ENCODE data around the gene TMEM14B. TPM values are rescaled to one million over a fixed set of nuclear protein-coding genes. Genes with fewer than 3 reads are reported as not detected.

Gene TMEM14B
- total and polyA plus RNA-seq, 4 donors: 50.3 to 111 (median 62.3) TPM

DNA sequence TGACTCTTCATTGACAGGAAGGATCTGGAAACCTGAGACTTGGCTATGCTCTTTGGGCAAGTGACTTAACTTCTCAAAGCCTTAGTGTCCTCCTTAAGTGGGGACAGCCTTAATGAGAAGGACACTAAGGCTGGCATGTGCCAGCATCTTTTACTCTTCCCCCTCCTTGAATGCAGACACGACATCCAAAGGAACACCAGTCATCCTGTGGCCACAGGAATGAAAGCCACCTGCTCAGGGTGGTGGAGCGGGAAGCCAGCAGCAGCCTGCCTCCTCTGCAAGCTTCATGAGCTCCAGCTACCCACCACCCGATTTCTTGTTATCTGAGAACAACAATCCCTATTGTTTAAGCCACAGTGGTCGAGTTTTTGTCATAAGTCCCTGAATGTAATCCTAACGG is 44.5 kb downstream of the TMEM14B start:
- H3K27me3 ChIP-seq (ENCODE audit: control insufficient read depth in 1 of 2, insufficient read depth in 2 of 2, low read length in 1 of 2): no peaks in the 10 kb centered on the region
- H3K9me3 ChIP-seq (ENCODE audit: control insufficient read depth, low read length): no peaks in the 10 kb centered on the region
- ATAC-seq (ENCODE audit: low FRiP score) (no peak), DNase-seq (no peak)
- no peaks in the 10 kb centered on the region for H3K4me1 ChIP-seq (ENCODE audit: control insufficient read depth in 1 of 2, insufficient read depth in 2 of 2, low read length in 2 of 2)
- intact Hi-C loops (cut with DNase I): loop anchor here in 1 of 2 donors (10.0 kb wide), 1 partner anchor 317 kb away; no protein-coding TSS in a partner anchor
- no peak overlapping the region for H3K4me3 ChIP-seq (ENCODE audit: low read length in 2 of 2)
- 89% methylated on average over 5 of the region's 5 CpGs for WGBS, 2 donors
- no peaks in the 10 kb centered on the region for H3K36me3 ChIP-seq (ENCODE audit: control insufficient read depth in 1 of 2, insufficient read depth in 2 of 2, low read length in 1 of 2)
- no peak overlapping the region for H3K27ac ChIP-seq (ENCODE audit: low read depth in 1 of 2, low read length in 2 of 2)

DNA sequence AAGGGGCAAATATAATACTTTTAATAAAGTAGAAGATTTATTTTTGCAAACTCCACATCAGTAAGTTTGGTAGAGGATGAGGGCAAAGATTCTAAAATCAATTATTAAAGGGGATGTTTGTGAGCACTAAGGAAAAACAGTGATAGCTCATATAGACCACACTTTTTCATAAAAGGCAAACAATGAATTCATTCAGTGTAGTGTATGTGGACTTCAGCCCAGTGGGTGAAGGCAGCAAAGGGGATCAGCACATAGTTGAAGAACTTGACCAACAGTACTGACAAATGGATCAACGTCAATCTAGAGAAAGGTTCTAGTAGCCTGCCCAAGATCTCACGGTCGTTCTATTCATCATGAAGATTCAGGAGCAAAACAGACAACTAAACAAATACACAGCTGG is 45.4 kb downstream of the TMEM14B start:
- DNase-seq (no peak), ATAC-seq (ENCODE audit: low FRiP score) (no peak)
- Histone ChIP-seq H3K4me3 (ENCODE audit: low read length in 2 of 2) (no peak overlapping the region), H3K4me1 (ENCODE audit: control insufficient read depth in 1 of 2, insufficient read depth in 2 of 2, low read length in 2 of 2) (no peaks in the 10 kb centered on the region), H3K27ac (ENCODE audit: low read depth in 1 of 2, low read length in 2 of 2) (no peak overlapping the region), H3K27me3 (ENCODE audit: control insufficient read depth in 1 of 2, insufficient read depth in 2 of 2, low read length in 1 of 2) (no peaks in the 10 kb centered on the region), H3K9me3 (ENCODE audit: control insufficient read depth, low read length) (no peaks in the 10 kb centered on the region), H3K36me3 (ENCODE audit: control insufficient read depth in 1 of 2, insufficient read depth in 2 of 2, low read length in 1 of 2) (no peaks in the 10 kb centered on the region)
- intact Hi-C loops (cut with DNase I): loop anchor here in 1 of 2 donors (10.0 kb wide), 1 partner anchor 318 kb away; no protein-coding TSS in a partner anchor
- WGBS, 2 donors: 88 to 90% methylated on average over 3 of the region's 3 CpGs

DNA sequence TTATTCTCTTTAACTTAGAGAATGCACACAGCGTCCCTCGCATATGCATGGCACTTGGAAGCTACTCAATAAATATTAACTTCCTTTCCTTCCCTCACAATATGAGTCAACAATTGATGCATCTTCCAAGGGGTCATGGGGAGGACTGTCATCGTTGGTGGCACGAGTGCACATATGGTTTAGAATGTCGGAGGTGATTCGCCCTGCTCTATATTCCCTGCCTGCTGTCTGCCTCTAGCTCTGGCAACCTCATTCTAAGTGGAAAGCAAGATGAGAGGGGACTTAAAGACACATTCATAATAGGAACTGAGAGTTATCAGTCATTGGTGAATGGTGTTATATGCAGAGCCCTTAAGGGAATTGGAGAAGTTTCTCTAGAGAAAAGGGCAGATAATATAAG is 46.1 kb downstream of the TMEM14B start:
- Histone ChIP-seq H3K9me3 (ENCODE audit: control insufficient read depth, low read length) (no peaks in the 10 kb centered on the region), H3K27me3 (ENCODE audit: control insufficient read depth in 1 of 2, insufficient read depth in 2 of 2, low read length in 1 of 2) (no peaks in the 10 kb centered on the region), H3K36me3 (ENCODE audit: control insufficient read depth in 1 of 2, insufficient read depth in 2 of 2, low read length in 1 of 2) (no peaks in the 10 kb centered on the region), H3K4me3 (ENCODE audit: low read length in 2 of 2) (no peak overlapping the region), H3K4me1 (ENCODE audit: control insufficient read depth in 1 of 2, insufficient read depth in 2 of 2, low read length in 2 of 2) (no peaks in the 10 kb centered on the region), H3K27ac (ENCODE audit: low read depth in 1 of 2, low read length in 2 of 2) (no peak overlapping the region)
- WGBS, 2 donors: 88 to 93% methylated on average over 6 of the region's 6 CpGs
- intact Hi-C loops (cut with DNase I): loop anchor here in 1 of 2 donors (10.0 kb wide), 1 partner anchor 319 kb away; no protein-coding TSS in a partner anchor
- ATAC-seq (ENCODE audit: low FRiP score) (no peak), DNase-seq (no peak)

DNA sequence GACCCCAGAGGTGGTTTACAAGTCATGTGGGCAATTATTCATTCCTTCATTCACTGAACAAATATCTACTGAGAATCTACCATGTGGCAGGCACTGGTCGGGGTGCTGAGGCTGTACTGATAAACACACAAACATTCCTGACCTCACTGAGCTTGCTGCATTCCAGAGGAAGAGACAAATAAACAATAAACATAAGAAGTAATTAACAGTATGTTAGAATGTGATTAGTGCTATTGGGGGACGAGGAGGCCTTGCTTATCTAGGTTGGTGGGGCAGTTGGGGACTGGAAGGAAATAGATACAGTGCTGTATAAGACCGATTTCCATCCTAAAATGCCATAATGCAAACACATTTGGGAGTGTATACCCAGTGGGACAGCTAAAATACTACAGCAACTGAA is 46.6 kb downstream of the TMEM14B start:
- Histone ChIP-seq H3K27ac (ENCODE audit: low read depth in 1 of 2, low read length in 2 of 2) (no peak overlapping the region), H3K27me3 (ENCODE audit: control insufficient read depth in 1 of 2, insufficient read depth in 2 of 2, low read length in 1 of 2) (no peaks in the 10 kb centered on the region), H3K4me1 (ENCODE audit: control insufficient read depth in 1 of 2, insufficient read depth in 2 of 2, low read length in 2 of 2) (no peaks in the 10 kb centered on the region), H3K36me3 (ENCODE audit: control insufficient read depth in 1 of 2, insufficient read depth in 2 of 2, low read length in 1 of 2) (no peaks in the 10 kb centered on the region), H3K9me3 (ENCODE audit: control insufficient read depth, low read length) (no peaks in the 10 kb centered on the region), H3K4me3 (ENCODE audit: low read length in 2 of 2) (no peak overlapping the region)
- DNase-seq (no peak), ATAC-seq (ENCODE audit: low FRiP score) (no peak)
- WGBS, 2 donors: 61 to 65% methylated on average over 3 of the region's 3 CpGs
- intact Hi-C loops (cut with DNase I): loop anchor here in 1 of 2 donors (10.0 kb wide), 1 partner anchor 319 kb away; no protein-coding TSS in a partner anchor

DNA sequence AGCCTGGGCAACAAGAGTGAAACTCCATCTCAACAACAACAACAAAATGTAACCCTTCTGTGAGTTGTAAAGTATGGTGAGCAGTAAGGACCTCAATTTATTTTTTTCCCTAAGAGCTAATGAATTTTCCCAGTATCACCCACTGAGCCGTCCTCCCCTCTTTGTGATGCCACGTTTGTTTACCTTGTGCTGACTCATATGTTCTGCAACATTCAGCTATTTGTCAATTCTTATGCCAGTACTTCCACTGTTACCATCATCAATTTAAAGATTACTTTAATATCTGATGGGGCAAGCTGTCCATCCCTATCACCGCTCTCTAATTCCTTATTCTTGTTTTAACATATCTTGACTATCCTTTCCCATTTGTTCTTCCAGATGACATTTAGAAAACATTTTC is 53.2 kb downstream of the TMEM14B start:
- H3K9me3 ChIP-seq (ENCODE audit: control insufficient read depth, low read length): no peaks in the 10 kb centered on the region
- 60 to 76% methylated on average over 3 of the region's 3 CpGs for WGBS, 2 donors
- H3K4me1 ChIP-seq (ENCODE audit: control insufficient read depth in 1 of 2, insufficient read depth in 2 of 2, low read length in 2 of 2): no peaks in the 10 kb centered on the region
- no peak overlapping the region for H3K4me3 ChIP-seq (ENCODE audit: low read length in 2 of 2)
- ATAC-seq (ENCODE audit: low FRiP score) (no peak), DNase-seq (no peak)
- intact Hi-C loops (cut with DNase I): loop anchor here (2.0 to 10.0 kb wide), 3 partner anchors 264 to 320 kb away; no protein-coding TSS in a partner anchor
- H3K36me3 ChIP-seq (ENCODE audit: control insufficient read depth in 1 of 2, insufficient read depth in 2 of 2, low read length in 1 of 2): no peaks in the 10 kb centered on the region
- no peaks in the 10 kb centered on the region for H3K27me3 ChIP-seq (ENCODE audit: control insufficient read depth in 1 of 2, insufficient read depth in 2 of 2, low read length in 1 of 2)
- H3K27ac ChIP-seq (ENCODE audit: low read depth in 1 of 2, low read length in 2 of 2): no peak overlapping the region

DNA sequence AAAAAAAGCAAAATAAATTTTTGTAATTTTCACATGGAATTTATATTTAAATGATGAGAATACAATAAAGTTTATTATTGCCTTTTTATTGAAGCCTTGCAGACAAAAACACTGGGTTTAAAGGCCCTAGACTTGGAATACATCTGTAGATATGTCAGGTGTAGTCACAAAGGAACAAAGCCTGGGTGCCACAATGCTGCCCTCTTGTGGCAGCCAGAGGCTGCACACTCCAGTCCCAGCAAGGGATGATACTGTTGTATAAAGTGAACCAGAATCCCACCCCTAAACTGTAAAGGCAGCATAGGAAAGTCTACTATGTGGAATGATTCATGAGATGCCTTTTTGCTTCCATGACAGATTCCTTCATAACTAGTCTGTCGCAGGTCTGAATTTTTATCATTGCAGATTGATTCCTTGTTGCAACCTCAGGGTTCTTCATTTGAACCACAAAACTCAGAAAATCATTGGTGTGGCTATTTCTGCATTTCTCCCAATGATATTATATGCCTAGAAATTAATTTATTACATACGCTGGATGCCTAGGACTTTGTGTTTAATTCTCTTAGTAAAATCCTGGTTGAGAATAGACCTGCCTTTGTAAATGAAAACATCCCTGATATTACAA is 53.7 kb downstream of the TMEM14B start:
- intact Hi-C loops (cut with DNase I): loop anchor here (2.0 to 10.0 kb wide), 3 partner anchors 263 to 321 kb away; no protein-coding TSS in a partner anchor

More for the DNA sequence above, 53.7 kb downstream of the TMEM14B start:
- Histone ChIP-seq H3K36me3 (ENCODE audit: control insufficient read depth in 1 of 2, insufficient read depth in 2 of 2, low read length in 1 of 2) (no peaks in the 10 kb centered on the region), H3K9me3 (ENCODE audit: control insufficient read depth, low read length) (no peaks in the 10 kb centered on the region), H3K4me3 (ENCODE audit: low read length in 2 of 2) (no peak overlapping the region), H3K27ac (ENCODE audit: low read depth in 1 of 2, low read length in 2 of 2) (no peak overlapping the region), H3K4me1 (ENCODE audit: control insufficient read depth in 1 of 2, insufficient read depth in 2 of 2, low read length in 2 of 2) (no peaks in the 10 kb centered on the region), H3K27me3 (ENCODE audit: control insufficient read depth in 1 of 2, insufficient read depth in 2 of 2, low read length in 1 of 2) (no peaks in the 10 kb centered on the region)
- ATAC-seq (ENCODE audit: low FRiP score) (peak; percentile 86), DNase-seq (peak in 1 of 2 donors; percentile 81)
- 40 to 45% methylated on average over 2 of the region's 2 CpGs for WGBS, 2 donors

Other genes starting within 250 kb of the TMEM14B start
- gene GCNT2, start 226.5 kb upstream of the TMEM14B start, total RNA-seq: 10 to 100 TPM; 14.6 to 18.6 TPM
- gene GCNT2, start 226.5 kb upstream of the TMEM14B start, polyA plus RNA-seq: 1 to 10 TPM; 3.4 to 3.9 TPM
- under 1 TPM in 1 of 2 donors, not detected in 1; 0.66 TPM for gene C6orf52, start 53.2 kb upstream of the TMEM14B start, total RNA-seq
- gene C6orf52, start 53.2 kb upstream of the TMEM14B start, polyA plus RNA-seq: 1 to 10 TPM in 1 of 2 donors, not detected in 1; 2.4 TPM
- gene PAK1IP1, start 52.8 kb upstream of the TMEM14B start, total RNA-seq: 1 to 10 TPM; 9.2 to 9.9 TPM
- 10 to 100 TPM in 1 of 2 donors, 1 to 10 TPM in 1; 6.3 to 12.3 TPM for gene PAK1IP1, start 52.8 kb upstream of the TMEM14B start, polyA plus RNA-seq
- 10 to 100 TPM; 72.8 to 85.3 TPM for gene TMEM14C, start 24.7 kb upstream of the TMEM14B start, total RNA-seq
- 100 to 1,000 TPM; 158 to 192 TPM for gene TMEM14C, start 24.7 kb upstream of the TMEM14B start, polyA plus RNA-seq
- gene MAK, start 90.7 kb downstream of the TMEM14B start, total RNA-seq: under 1 TPM; 0.12 to 0.29 TPM
- under 1 TPM; 0.03 to 0.63 TPM for gene MAK, start 90.7 kb downstream of the TMEM14B start, polyA plus RNA-seq
- not detected for gene GCM2, start 134.2 kb downstream of the TMEM14B start, total RNA-seq
- gene GCM2, start 134.2 kb downstream of the TMEM14B start, polyA plus RNA-seq: not detected
- 1 to 10 TPM; 1.3 to 2.0 TPM for gene SYCP2L, start 139.2 kb downstream of the TMEM14B start, total RNA-seq
- gene SYCP2L, start 139.2 kb downstream of the TMEM14B start, polyA plus RNA-seq: under 1 TPM in 1 of 2 donors, not detected in 1; 0.95 TPM

Measured in aorta (tissue), 5 donors.